GM23338 (cell line): Measurements from ENCODE around the gene MDM2.

Experiments
- CREB1 ChIP-seq: fragments of 250-450 bp; sonication (Bioruptor Pico); IDR thresholded peaks from 2 replicates; pipeline ENCODE4 v1.5.0; 2020; ENCODE audit warnings: low read depth, mild to moderate bottlenecking, moderate library complexity
- EZH2 ChIP-seq: fragments of 200-600 bp; sonication (generic); IDR thresholded peaks from one replicate; pipeline ENCODE4 v1.8.0; 2017; ENCODE audit warnings: antibody characterized with exemption, mild to moderate bottlenecking, low read depth; ENCODE audit not compliant: unreplicated experiment
- EZH2phosphoT487 ChIP-seq: fragments of 200-600 bp; sonication (generic); IDR thresholded peaks from one replicate; pipeline ENCODE4 v1.8.1; 2018; ENCODE audit warnings: antibody characterized with exemption; ENCODE audit not compliant: unreplicated experiment
- POLR2AphosphoS5 ChIP-seq: IDR thresholded peaks from 2 replicates; pipeline ENCODE4 v1.6.1; 2016; ENCODE audit warnings: antibody characterized with exemption, low read depth
- STAT1 ChIP-seq: IDR thresholded peaks from one replicate; pipeline ENCODE4 v1.6.1; 2016; ENCODE audit warnings: antibody characterized with exemption; ENCODE audit not compliant: unreplicated experiment
- ZNF114 ChIP-seq: fragments of 250-450 bp; sonication (Bioruptor Pico); IDR thresholded peaks from 2 replicates; pipeline ENCODE4 v1.5.0; 2020; ENCODE audit warnings: mild to moderate bottlenecking, moderate library complexity
- ZNF331 ChIP-seq: fragments of 250-450 bp; sonication (Bioruptor Pico); IDR thresholded peaks from 2 replicates; pipeline ENCODE4 v1.5.0; 2020; ENCODE audit warnings: low read depth, mild to moderate bottlenecking, moderate library complexity
- TF ChIP-seq, protein P1 (sequence below), 2 experiments: fragments of 200-600 bp in 1 of 2; sonication (generic) in 1 of 2; conservative IDR thresholded peaks; 2 replicates each; pipeline versions ENCODE4 v1.5.1 to v1.6.1; 2016 to 2017; ENCODE audit warnings: antibody characterized with exemption in 2 of 2, low read depth in 2 of 2, mild to moderate bottlenecking in 2 of 2, moderate library complexity in 1 of 2
- TF ChIP-seq, protein P2 (sequence below): IDR thresholded peaks from 2 replicates; pipeline ENCODE4 v1.6.1; 2016; ENCODE audit warnings: antibody characterized with exemption

DNA sequence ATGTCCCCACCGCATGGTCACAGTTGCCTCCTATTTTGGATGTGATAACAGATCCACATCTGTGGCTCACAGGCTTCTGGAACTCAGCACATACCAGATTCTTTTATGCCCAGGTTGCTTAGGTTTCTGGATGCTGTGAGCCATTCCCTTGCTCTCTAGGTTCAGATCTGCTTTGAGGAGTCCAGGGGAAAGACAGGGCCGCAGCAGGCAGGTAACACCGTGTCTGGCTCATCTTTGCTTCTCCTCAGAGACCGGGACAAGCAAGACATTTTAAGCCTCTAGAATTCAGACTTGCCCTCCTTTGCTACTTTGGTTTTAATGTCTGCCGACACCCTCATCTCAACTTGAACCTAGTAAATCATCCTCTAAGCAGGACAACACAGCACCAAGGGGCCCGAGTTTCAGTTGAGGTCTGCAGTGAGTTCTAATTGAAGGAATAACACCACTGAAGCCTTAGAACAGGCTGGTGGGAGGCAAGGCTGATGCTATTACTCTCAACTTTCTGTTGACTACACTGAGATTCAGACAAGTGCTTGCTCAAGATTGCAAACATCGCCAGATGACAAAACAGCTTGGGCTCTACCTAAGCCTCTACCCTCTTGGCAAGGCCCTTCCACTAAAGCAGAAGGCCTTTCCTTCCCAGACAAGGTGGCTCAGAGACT is 55.3 kb downstream of the MDM2 start:
- TF ChIP-seq, protein P1, sequence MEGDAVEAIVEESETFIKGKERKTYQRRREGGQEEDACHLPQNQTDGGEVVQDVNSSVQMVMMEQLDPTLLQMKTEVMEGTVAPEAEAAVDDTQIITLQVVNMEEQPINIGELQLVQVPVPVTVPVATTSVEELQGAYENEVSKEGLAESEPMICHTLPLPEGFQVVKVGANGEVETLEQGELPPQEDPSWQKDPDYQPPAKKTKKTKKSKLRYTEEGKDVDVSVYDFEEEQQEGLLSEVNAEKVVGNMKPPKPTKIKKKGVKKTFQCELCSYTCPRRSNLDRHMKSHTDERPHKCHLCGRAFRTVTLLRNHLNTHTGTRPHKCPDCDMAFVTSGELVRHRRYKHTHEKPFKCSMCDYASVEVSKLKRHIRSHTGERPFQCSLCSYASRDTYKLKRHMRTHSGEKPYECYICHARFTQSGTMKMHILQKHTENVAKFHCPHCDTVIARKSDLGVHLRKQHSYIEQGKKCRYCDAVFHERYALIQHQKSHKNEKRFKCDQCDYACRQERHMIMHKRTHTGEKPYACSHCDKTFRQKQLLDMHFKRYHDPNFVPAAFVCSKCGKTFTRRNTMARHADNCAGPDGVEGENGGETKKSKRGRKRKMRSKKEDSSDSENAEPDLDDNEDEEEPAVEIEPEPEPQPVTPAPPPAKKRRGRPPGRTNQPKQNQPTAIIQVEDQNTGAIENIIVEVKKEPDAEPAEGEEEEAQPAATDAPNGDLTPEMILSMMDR (conservative IDR thresholded peaks at IDR 0.05; ENCODE audit: low read depth in 2 of 2) = no peak
- TF ChIP-seq STAT1 = no peak
- no peak for TF ChIP-seq ZNF331 (CRISPR knock-in tag)
- no peak for TF ChIP-seq POLR2AphosphoS5
- no peak for TF ChIP-seq EZH2
- no peak for TF ChIP-seq CREB1 (CRISPR knock-in tag)
- TF ChIP-seq EZH2phosphoT487 = no peak
- no peak for TF ChIP-seq ZNF114
- TF ChIP-seq, protein P2, sequence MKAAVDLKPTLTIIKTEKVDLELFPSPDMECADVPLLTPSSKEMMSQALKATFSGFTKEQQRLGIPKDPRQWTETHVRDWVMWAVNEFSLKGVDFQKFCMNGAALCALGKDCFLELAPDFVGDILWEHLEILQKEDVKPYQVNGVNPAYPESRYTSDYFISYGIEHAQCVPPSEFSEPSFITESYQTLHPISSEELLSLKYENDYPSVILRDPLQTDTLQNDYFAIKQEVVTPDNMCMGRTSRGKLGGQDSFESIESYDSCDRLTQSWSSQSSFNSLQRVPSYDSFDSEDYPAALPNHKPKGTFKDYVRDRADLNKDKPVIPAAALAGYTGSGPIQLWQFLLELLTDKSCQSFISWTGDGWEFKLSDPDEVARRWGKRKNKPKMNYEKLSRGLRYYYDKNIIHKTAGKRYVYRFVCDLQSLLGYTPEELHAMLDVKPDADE = no peak
